HG03139 (cell line): Measurements from ENCODE around the gene DBNDD1.

Experiments
- ATAC-seq: cut with Tn5 transposase; IDR thresholded peaks from one replicate; pipeline ENCODE4 v1.9.1; 2021; ENCODE audit not compliant: unreplicated experiment

DBNDD1 gene

GRCh38 chr16:90037276-90037675 lies 18.0 kb upstream of the DBNDD1 start:
- ATAC-seq: no peak

- no peak for ATAC-seq
Observed at GRCh38 chr16:90035902-90036301, 16.6 kb upstream of the DBNDD1 start.

GRCh38 chr16:90034504-90034903 lies 15.2 kb upstream of the DBNDD1 start:
- ATAC-seq: no peak

DNA sequence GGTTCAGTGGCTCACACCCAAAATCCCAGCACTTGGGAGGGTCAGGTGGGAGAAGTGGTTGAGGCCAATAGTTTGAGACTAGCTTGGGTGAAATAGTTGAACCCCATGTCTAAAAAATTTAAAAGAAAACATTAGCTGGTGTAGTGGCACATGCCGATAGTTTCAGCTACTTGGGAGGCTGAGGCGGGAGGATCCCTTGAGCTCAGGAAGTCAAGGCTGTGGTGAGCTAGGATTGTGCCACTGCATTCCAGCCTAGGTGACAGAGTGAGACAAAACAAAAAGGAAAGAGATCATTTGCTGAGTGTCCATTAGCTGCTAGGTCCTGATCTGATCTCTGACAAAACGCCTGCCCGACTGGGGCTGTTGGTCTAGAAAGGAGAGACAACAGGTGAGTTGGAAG lies 14.1 kb upstream of the DBNDD1 start:
- ATAC-seq: no peak

- no peak for ATAC-seq
Observed at GRCh38 chr16:90032674-90033331, 13.5 kb upstream of the DBNDD1 start.

DNA sequence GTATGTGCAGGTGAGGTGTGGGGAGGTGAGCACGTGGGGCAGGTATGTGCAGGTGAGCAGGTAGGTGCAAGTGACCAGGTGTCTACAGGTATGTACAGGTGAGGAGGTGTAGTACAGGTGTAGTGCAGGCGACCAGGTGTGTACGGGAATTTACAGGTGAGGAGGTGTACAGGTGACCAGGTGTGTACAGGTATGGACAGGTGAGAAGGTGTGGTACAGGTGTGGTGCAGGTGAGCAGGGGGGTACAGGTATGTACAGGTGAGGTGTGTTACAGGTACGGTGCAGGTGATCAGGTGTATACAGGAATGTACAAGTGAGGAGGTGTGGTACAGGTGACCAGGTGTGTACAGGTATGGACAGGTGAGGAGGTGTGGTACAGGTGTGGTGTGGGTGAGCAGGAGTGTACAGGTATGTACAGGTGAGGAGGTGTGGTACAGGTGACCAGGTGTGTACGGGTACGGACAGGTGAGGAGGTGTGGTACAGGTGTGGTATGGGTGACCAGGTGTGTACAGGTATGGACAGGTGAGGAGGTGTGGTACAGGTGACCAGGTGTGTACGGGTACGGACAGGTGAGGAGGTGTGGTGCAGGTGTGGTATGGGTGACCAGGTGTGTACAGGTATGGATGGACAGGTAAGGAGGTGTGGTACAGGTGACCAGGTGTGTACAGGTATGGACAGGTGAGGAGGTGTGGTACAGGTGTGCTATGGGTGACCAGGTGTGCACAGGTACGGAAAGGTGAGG lies 12.8 kb upstream of the DBNDD1 start:
- ATAC-seq: no peak

DNA sequence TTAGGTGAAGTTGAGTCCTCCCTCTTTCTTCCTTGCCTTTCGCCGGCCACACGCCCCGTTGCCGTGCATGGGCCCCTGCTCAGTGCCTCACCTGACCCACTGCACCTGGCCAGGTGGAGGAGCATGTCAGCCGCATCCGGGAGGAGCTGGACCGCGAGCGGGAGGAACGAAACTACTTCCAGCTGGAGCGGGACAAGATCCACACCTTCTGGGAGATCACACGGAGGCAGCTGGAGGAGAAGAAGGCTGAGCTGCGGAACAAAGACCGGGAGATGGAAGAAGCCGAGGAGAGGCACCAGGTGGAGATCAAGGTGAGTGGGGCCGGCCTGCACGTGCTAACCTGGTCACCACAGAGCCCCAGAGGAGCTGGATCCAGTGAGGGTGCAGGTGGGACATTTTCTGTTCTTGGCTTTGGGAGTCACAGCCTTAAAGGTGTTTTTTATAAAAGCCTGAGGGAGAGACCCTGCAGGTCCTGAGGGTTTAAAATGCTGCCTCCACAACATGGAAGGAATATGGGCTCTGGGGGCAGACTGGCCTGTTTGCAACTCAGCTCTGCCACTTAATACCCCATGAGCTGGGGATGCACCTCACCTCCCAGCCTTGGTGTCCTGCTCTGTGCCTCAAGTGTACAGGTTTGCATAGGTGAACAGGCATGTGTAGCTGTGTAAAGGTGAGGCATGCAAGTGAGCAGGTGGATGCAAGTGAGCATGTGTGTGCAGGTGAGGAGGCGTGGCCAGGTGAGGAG lies 12.1 kb upstream of the DBNDD1 start:
- no peak for ATAC-seq

GRCh38 chr16:90028985-90029384 lies 9.7 kb upstream of the DBNDD1 start:
- ATAC-seq: no peak

GRCh38 chr16:90027611-90028010 lies 8.4 kb upstream of the DBNDD1 start:
- ATAC-seq: no peak

GRCh38 chr16:90026135-90026534 lies 6.9 kb upstream of the DBNDD1 start:
- no peak for ATAC-seq

GRCh38 chr16:90023078-90023447 lies 3.8 kb upstream of the DBNDD1 start:
- ATAC-seq: no peak

DNA sequence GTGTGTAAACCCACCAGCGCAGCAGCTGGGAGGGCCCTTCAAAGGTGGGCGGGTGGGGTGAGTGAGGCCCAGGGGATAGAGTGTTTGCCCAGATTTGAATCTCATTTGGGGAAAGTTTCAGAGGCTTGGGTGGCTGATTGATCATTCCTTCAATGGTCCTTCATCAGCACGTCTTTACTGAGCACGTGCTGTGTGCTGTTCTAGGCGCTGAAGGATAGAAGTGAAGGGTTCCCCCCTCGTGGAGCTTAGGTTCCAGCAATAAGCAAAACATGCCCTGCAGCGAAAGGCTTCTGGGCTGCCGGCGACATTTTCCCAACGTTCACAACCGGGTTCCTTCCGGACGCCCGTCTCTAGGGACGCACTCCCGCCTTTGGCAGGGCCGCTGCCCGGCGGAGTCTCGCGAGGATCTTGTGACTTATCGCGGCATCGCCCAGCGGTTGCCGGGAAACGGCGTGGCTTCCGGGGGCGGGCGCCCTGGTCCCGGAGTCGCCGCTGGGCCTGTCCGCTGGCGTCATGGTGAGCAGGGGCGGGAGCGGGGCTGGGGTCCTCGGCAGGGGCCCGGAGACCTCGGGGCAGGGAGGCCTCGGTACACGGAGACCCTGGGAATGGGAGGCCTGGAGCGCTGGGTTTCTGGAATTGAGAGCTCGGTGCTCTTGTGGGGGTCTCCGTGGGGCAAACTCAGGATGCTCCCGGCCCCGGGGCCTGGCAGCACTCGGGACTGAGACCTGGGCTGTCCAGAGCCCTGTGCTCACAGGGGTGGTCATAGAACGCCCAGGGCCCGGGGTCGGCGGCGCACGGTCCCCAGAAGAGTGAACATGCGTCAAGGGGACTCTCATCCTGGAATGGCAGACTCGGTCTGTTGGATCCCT lies 3.2 kb upstream of the DBNDD1 start:
- ATAC-seq: peak; percentile 71

- no peak for ATAC-seq
Observed at GRCh38 chr16:90020838-90021382, 1.7 kb upstream of the DBNDD1 start.

DNA sequence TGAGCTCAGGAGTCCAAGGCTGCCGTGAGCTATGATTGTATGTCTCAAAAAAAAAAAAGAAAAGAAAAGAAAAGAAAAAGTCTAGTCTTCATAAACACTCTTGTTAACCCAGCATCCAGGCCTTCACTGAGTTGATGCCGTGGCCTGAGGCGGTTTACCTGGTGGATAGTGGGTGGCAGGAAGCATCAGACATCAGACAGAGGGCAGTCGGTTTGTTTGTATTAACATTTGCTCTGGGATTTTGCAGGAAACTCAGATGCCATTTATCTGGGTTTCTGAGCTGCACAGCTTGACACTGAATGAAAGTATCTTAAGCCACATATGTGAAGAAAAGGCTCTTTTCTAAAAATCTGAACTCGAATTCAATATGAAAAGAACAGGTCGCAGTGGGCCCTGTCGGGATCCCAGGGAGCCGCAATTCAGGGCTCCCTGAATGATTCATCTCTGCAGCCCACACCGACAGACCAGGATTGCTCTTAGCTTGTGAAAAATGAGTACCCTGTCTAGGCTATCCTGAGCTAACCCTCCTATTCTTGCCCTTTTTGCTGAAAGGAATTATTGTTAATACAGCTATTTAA lies 1.1 kb upstream of the DBNDD1 start:
- no peak for ATAC-seq

DNA sequence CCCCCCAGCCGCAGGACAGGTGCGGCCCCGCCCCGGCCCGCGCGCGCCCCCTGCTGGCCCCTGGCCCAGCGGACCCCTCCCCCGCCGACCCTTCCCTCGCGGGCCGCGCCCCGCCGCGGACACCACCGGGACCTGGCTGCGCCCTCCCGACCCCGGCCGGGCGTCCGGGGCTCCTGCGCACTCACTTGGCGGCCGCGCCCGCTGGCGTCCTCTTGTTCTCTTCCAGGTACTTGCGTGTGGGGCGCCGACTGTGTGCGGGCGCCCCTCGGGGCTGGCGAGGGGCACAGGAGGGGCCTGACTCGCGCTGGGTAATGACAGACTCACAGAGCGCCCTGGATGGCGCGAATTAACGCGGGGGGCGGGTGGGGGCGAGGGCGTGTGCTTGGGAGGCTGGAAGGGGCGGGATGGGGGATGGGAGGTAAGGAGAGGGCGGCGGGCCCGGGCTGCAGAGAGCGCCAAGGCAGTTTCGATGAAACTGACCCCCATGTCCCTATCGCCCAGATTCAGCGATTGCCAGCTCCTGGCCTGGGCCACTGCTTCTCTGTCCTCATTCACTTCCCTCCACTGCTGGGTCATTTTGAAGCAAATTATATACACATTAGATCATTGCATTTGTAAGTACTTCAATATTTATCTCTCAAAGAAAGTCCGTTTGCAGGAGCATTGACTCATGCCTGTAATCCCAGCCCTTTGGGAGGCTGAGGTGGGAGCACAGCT lies 445 bp upstream of the DBNDD1 start:
- ATAC-seq: no peak

- no peak for ATAC-seq
Observed at GRCh38 chr16:90018297-90018651, 982 bp downstream of the DBNDD1 start.

DNA sequence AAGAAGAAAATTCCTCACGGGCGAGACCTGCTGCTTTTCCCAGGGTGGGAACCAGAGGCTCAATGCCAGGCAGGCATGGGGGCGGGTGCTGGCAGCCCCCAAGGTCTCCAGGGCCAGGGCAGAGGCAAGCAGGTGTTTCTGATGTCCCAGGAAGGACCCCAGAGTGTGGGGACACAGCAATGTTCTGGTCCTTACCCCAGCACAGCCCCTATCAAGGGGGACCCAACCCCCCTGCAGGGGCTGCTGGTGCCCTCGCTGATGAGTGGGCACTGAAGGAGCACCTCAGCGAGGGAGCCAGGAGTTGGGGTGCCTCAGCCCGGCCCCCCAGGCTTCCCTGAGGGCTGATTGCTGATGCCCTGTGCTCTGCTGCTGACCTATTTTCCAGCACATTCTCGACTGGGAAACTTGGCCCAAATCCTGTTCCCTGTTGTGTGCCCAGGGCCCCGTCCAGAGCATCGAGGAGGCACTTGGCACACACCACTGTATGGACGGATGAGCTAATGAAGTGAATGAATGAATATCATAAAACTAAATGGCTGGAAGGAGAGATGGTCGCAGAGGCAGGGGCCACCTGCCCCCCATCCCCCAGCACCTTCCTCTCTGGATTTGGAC lies 2.8 kb downstream of the DBNDD1 start:
- ATAC-seq: no peak

DNA sequence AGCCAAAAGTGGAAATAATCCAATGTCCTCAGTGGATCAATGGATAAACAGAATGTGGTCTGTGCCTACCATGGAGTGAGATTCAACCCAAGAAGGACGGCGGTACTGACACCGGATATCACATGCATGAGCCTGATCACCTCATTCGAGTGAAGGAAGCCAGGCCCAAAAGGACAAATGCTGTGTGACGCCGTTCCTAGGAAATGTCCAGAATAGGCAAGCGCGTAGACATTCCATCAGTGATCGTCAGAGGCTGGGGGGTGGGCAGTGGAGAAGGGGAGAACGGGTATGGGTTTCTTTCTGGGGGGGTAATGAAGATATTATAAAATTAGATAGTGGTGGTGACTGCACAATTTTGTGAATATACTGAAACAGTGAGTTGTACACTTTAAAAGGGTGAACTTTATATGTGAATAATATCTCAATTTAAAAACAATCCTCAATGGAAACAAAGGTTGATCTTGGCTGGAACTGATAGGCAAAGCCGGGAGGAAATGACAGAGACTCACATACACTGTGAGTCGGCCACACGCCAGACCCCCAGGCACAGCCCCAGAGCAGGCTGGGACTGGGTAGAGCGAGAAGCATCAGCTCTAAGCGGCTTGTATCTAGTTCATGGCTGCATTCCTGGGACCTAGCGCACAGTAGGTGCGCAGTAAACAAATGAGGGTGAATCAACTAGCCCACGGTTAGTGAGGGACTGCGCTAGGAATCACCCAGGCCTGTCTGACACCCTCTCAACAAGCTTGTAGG lies 3.5 kb downstream of the DBNDD1 start:
- no peak for ATAC-seq
